GM12892 (cell line): ENCODE measurements around the gene SLCO3A1.

ENCODE experiments used
- POLR2A ChIP-seq: IDR thresholded peaks from 2 replicates; pipeline ENCODE4 v1.6.1; 2011; ENCODE audit warnings: low read depth, low read length, control low read depth
- POLR2AphosphoS5 ChIP-seq: IDR thresholded peaks from 2 replicates; pipeline ENCODE4 v1.6.1; 2011; ENCODE audit warnings: low read depth, low read length, control low read depth
- TAF1 ChIP-seq: IDR thresholded peaks from 2 replicates; pipeline ENCODE4 v1.6.1; 2011; ENCODE audit warnings: low read depth, mild to moderate bottlenecking, control low read depth, low read length, borderline replicate concordance

- TF ChIP-seq POLR2AphosphoS5, result no peak
- TF ChIP-seq POLR2A, result no peak
- no peak for TF ChIP-seq TAF1
Observed at GRCh38 chr15:91860498-91860897, 7.0 kb downstream of the SLCO3A1 start.
